Glutamatergic neuron (in vitro differentiated cells): ENCODE measurements around the gene DTD1. TPM values are rescaled to one million over a fixed set of nuclear protein-coding genes. Genes with fewer than 3 reads are reported as not detected.

Experiments
- DNase-seq: peaks from one replicate; pipeline ENCODE4 v3.0.0; 2022
- H3K27ac Mint-ChIP-seq: one replicate; pipeline ENCODE4 v1.8.0; 2020; ENCODE audit warnings: mild to moderate bottlenecking, mixed read lengths, inconsistent platforms; ENCODE audit not compliant: unreplicated experiment
- H3K27me3 Mint-ChIP-seq: one replicate; pipeline ENCODE4 v1.8.0; 2020; ENCODE audit warnings: mild to moderate bottlenecking, moderate library complexity, mixed read lengths, inconsistent platforms; ENCODE audit not compliant: unreplicated experiment
- H3K36me3 Mint-ChIP-seq: one replicate; pipeline ENCODE4 v1.8.0; 2020; ENCODE audit warnings: mild to moderate bottlenecking, mixed read lengths, inconsistent platforms; ENCODE audit not compliant: unreplicated experiment
- H3K4me1 Mint-ChIP-seq: one replicate; pipeline ENCODE4 v1.8.0; 2020; ENCODE audit warnings: mild to moderate bottlenecking, low read depth, mixed read lengths, inconsistent platforms; ENCODE audit not compliant: unreplicated experiment
- H3K4me3 Mint-ChIP-seq: one replicate; pipeline ENCODE4 v1.8.0; 2020; ENCODE audit warnings: mild to moderate bottlenecking, mixed read lengths, inconsistent platforms; ENCODE audit not compliant: unreplicated experiment
- H3K9me3 Mint-ChIP-seq: one replicate; pipeline ENCODE4 v1.8.0; 2020; ENCODE audit warnings: mild to moderate bottlenecking, moderate library complexity, mixed read lengths, inconsistent platforms; ENCODE audit not compliant: unreplicated experiment
- total RNA-seq: library from RNA; stranded (reverse); fragmentation: NEBNext Ultra II Directional; extraction: Animal tissue kit (Norgen Biotek cat#: 25700); gene quantifications from one replicate; pipeline ENCODE4 v1.2.1, GENCODE V29; 2021; ENCODE audit not compliant: unreplicated experiment
- TF ChIP-seq, protein P1 (sequence below): fragments of 200-600 bp; sonication (generic); IDR thresholded peaks from one replicate; pipeline ENCODE4 v1.5.0; 2021; ENCODE audit not compliant: partially characterized antibody, unreplicated experiment

DTD1 gene
- total RNA-seq, 1 donor from 2014 or later: 90.2 TPM

GRCh38 chr20:18624948-18625347 lies 37.1 kb downstream of the DTD1 start:
- Mint-ChIP-seq H3K4me3 (no peak overlapping the region), H3K36me3 (peaks cover 7% of the 10 kb centered on the region), H3K9me3 (no peaks in the 10 kb centered on the region), H3K27ac (no peak overlapping the region), H3K27me3 (no peaks in the 10 kb centered on the region), H3K4me1 (peaks cover 3% of the 10 kb centered on the region)
- no peak for DNase-seq
- TF ChIP-seq, protein P1, sequence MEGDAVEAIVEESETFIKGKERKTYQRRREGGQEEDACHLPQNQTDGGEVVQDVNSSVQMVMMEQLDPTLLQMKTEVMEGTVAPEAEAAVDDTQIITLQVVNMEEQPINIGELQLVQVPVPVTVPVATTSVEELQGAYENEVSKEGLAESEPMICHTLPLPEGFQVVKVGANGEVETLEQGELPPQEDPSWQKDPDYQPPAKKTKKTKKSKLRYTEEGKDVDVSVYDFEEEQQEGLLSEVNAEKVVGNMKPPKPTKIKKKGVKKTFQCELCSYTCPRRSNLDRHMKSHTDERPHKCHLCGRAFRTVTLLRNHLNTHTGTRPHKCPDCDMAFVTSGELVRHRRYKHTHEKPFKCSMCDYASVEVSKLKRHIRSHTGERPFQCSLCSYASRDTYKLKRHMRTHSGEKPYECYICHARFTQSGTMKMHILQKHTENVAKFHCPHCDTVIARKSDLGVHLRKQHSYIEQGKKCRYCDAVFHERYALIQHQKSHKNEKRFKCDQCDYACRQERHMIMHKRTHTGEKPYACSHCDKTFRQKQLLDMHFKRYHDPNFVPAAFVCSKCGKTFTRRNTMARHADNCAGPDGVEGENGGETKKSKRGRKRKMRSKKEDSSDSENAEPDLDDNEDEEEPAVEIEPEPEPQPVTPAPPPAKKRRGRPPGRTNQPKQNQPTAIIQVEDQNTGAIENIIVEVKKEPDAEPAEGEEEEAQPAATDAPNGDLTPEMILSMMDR: no peak

DNA sequence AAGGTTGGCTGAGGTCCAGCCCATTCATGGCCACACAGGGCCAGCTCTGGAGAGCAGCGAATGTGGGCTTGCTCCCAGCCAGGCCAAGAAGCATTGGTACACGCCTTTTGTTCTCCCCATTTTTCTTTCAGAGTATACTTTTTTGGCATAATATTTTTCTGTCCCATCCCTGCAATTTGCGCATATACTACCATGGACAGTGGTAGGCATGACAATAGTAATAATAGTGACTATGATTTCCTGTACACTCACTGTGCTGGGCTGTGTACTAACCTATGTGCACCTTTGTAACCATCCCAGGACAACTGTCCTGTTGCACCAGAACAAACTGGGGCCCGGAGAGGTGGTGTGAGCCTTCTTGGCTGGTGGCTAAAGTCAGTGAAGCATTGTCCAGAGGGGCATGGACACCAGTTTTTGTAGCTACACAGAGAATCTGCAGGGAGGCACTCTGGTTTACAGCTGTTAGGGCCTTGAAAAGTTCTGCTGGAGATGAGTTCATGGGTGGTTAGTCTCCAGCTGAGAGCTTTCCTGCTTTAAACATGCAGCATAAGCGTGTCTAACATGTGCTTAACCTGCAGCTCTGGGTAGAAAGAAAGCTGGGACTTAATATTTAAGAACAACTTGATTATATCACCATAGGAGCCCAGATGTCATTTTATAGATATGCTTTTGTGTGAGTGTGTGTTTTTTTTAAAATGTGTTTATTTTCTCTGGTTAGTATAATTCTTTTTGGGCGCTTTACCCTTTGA lies 38.2 kb downstream of the DTD1 start:
- H3K27ac Mint-ChIP-seq: no peak overlapping the region
- no peaks in the 10 kb centered on the region for H3K27me3 Mint-ChIP-seq
- peaks cover 3% of the 10 kb centered on the region for H3K4me1 Mint-ChIP-seq
- H3K4me3 Mint-ChIP-seq: no peak overlapping the region
- TF ChIP-seq, protein P1: no peak
- H3K9me3 Mint-ChIP-seq: no peaks in the 10 kb centered on the region
- peaks cover 7% of the 10 kb centered on the region for H3K36me3 Mint-ChIP-seq
- DNase-seq: no peak

- peak; percentile 52 for DNase-seq
- H3K27ac Mint-ChIP-seq: no peak overlapping the region
These were observed 40.6 kb downstream of the DTD1 start for GRCh38 chr20:18628330-18628920.

DNA sequence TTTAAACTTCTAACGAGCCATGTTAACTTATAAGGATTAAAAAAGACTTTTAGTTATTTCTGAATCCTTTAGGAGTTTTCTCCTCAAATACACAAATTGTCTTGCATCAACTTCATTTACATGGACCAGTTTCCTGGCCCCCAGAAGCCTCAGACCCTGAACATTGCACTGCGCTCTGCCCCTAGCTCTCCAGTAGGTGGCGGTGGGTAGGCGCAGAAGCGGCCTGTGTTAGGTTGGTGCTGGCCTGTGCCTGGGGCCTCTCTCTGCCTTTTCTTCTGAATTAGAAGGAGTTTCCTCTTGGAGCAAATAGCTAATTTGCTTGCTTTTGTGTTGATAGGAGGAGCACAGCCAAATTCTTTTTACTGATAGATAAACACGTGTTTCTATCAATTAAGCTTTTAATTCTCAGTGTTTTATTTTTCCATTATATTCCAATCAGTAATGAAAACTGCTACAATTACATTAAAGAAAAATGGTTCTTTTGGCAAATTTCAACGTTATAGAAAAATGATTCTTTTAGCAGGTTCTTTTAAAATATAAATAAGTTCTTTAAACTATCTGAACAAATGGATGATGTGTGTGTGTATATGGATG lies 44.4 kb downstream of the DTD1 start:
- H3K27me3 Mint-ChIP-seq: peaks cover 2% of the 10 kb centered on the region
- DNase-seq: peak; percentile 86
- peaks cover 30% of the 10 kb centered on the region for H3K4me1 Mint-ChIP-seq
- H3K36me3 Mint-ChIP-seq: peaks cover 7% of the 10 kb centered on the region
- H3K27ac Mint-ChIP-seq: no peak overlapping the region
- no peak overlapping the region for H3K4me3 Mint-ChIP-seq
- H3K9me3 Mint-ChIP-seq: peaks cover 3% of the 10 kb centered on the region
- TF ChIP-seq, protein P1: peak; percentile 96

More at GRCh38 chr20:18628330-18628920, 40.6 kb downstream of the DTD1 start:
- Mint-ChIP-seq H3K9me3 (peaks cover 3% of the 10 kb centered on the region), H3K27me3 (no peaks in the 10 kb centered on the region), H3K36me3 (peaks cover 7% of the 10 kb centered on the region), H3K4me3 (no peak overlapping the region), H3K4me1 (peaks cover 16% of the 10 kb centered on the region)
- TF ChIP-seq, protein P1: peak; percentile 63

DNA sequence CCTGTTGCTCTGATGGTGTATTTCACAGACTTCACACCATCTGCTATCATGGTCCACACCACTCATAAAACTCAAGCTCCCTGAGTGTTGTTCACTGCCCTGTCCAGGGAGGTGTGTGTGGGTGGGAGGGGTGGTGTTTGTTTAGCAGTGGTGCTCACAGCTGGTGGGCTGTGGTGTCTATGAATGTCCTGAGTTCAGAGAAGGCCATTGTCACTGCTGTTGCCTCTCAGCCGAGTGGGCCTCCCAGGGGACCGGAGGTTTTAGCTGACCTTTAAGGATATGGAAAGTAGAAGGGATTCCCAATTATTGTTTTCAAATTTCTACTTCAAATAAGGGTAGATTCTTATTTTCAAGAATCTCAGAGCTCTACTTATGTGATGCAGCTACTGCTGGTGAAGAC lies 45.6 kb downstream of the DTD1 start:
- peak; percentile 69 for DNase-seq
- TF ChIP-seq, protein P1: no peak
- peak overlapping the region; percentile 63 for H3K27ac Mint-ChIP-seq

More for the DNA sequence above, 45.6 kb downstream of the DTD1 start:
- H3K4me1 Mint-ChIP-seq: peaks cover 32% of the 10 kb centered on the region
- peaks cover 2% of the 10 kb centered on the region for H3K27me3 Mint-ChIP-seq
- peaks cover 3% of the 10 kb centered on the region for H3K9me3 Mint-ChIP-seq
- peaks cover 6% of the 10 kb centered on the region for H3K36me3 Mint-ChIP-seq
- H3K4me3 Mint-ChIP-seq: peak overlapping the region; percentile 66
